Cerebellar nuclear complex (tissue), 1 donor: Measurements from ENCODE around the gene IRF4.

Experiments used
- DNase-seq, 2 experiments: peaks; one replicate each; lab custom pipeline; 2025; lab: John Stamatoyannopoulos, UW

IRF4 gene

DNA sequence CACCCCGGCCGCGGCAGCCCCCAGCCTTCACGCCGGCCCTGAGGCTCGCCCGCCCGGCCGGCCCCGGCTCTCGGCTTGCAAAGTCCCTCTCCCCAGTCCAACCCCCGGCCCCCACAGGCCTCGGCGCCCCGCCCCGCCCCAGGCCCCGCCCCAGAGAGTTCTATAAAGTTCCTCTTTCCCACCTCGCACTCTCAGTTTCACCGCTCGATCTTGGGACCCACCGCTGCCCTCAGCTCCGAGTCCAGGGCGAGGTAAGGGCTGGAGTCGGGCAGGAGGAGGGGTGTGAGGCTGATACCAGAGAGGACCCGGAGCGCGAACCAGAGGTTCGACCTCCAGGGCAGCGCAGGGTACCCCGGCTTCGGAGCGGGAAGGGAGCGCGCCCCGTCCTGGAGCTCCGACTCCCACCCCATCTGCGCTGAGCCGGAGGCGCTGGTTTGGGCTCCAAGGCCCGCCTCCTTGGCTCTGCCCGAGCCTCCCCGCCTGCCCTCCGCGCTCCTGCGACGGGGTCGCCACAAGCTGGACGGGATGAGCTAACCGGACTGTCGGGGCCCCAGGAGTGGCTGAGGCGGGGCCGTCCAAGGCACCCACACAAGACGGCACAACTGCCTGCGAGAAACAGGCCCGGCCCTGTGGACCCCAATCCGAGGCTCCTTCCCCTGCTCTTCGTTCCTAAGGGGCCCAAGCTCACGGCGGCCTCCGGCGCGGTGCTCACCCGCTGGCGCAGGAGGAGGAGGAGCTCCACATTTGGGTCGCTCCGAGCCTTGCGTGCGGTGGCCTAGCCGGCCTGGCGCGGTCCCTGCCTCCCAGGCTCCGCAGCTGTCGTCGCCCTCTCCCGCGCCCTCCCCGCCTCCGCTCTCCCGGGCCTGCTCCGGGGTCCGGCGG, at the start of gene IRF4:
TSS of gene IRF4 (plus strand) at position 194 of the 882 bp plus-strand sequence. CDS start 1,401 bp downstream, outside the sequence.
- DNase-seq: no peak

GRCh38 chr6:341914-342831, 49.4 kb upstream of the IRF4 start:
- DNase-seq: no peak

DNA sequence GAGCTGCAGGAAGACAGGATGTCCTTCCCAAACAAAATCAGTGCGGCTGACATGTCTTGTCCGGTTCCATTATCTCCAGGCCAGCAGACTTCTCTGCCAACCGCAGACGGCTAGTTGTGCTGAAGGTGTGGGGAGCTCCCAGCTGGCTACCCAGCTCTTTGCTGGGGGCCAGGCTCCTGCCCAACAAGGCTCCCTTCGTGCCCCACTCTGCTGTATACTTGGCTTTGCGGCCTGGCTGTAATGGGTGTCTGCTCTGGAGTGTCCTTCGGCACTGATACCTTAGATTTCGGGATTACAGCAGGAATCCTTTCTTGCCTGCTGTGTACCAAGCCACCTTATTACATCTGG, 48.7 kb upstream of the IRF4 start:
- no peak for DNase-seq

DNA sequence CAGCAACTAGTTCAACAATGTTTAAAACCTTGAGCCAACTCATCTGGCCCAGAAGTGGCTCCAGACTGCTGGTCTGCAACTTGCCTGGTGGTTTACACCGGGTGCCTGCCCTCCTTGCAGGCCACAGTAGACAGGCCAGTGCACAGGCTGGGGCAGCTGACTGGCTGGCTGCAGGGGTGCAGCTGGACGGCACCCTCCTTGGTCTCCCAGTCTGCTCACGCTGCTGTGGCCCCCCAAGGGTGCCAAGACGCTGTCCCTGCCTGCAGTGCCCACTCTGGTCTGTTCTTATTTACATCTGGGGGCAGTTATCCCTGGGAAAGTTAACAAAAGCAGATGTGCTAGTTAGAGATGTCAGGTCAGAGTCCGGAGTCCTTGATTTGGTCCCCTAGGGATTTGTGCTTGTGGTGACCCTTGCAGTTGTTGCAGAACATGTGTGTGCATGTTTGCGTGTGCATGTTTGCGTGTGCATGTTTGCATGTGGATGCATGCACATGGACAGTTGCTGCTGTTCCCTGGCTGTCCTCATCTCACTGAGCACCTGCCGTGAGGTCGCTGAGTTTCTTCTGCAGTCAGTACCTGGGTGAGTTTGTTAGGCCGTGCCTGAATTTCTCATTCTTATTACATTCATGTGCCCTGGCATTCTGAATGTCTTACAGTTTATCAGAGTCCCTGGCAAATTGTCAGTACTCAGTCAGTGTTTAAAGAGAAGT, 48.2 kb upstream of the IRF4 start:
- no peak for DNase-seq

- DNase-seq: no peak
These were observed 47.4 kb upstream of the IRF4 start for GRCh38 chr6:343960-344815.

GRCh38 chr6:344816-345340, 46.7 kb upstream of the IRF4 start:
- no peak for DNase-seq

- no peak for DNase-seq
These were observed 45.7 kb upstream of the IRF4 start for GRCh38 chr6:345747-346385.

DNA sequence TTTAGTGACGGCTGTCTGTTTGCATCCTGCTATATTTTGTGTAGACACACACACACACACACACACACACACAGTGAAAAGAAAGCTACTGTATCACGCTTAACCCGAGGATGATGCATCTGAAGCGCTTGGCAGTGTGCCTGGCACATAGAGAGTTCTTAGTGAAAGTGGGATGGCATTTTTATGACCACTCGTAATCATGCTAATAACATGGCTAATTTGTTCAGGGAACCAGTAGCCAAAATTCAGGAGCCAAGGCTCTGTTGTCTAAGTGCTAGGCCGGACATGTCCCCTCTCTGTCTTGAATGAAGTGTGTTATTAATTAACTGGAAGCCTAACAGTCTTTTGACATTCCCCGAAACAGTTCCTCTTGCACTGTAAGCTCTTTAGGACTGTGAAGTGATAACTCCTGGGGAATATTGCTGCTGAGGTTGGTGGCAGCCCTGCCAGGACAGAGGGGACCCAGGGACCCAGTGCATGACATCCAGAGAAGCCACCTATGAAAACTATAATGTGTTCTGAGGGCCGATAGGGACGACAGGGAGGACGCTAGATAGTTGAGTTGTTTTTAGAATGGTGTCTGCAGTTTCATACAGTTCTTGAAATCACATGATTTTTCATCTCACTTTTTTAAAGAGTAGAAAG, 45.0 kb upstream of the IRF4 start:
- DNase-seq: no peak

- DNase-seq: no peak
These were observed 44.3 kb upstream of the IRF4 start for GRCh38 chr6:347232-347631.

DNA sequence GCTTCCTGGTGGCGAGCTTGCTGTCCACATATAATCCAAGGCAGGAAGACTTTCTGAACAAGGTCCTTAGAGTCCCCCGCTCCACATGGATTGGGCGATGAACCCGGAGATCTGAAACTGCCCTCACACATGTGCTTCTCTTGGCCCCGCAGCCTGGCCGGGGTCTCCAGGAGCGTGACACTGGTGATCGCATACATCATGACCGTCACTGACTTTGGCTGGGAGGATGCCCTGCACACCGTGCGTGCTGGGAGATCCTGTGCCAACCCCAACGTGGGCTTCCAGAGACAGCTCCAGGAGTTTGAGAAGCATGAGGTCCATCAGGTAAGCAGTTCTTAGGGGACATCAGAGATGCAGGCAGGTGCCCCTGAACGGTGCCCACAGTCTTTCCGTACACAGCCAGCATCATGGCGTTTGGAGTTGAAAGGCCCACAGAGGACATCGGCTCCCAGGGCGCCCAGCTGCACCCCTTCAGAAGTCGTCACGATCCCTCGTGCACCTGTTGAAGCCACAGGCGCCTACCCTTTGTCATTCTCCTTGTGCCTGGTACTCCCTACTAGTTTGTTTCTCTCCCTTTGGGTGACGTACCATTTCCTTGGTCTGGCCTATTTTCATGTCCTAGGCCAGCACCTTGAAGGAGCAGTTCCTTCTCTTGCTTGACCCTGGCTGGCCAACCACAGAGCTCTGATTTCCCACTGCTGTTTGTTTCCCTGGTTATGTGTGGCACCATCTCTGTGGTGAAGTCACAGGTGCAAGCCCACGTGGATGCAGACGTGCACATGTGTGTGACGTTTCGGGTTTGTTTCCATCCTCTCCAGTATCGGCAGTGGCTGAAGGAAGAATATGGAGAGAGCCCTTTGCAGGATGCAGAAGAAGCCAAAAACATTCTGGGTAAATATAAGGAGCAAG, 43.3 kb upstream of the IRF4 start:
- DNase-seq: no peak

GRCh38 chr6:348860-349396, 42.6 kb upstream of the IRF4 start:
- no peak for DNase-seq

DNA sequence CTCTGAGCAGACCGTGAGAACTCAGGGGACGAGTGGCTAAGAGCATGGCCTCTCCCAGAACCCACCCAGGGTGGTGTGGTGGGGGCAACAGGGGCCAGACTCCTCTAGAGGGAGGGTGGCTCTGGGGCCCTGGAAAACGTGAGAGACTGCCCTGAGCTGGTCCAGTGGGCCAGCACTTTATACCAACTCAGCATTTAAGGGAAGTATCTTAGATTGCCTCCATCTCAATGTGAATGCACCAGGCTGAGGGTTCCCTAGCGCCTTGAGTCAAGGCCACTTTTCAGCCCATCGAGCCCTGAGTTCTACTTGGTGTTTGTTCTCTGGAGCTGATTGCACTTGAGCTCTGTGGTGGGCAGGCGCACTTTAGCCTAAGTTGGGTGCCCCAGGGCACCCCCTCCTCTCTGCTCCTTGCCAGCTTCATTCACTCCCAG, 42.0 kb upstream of the IRF4 start:
- no peak for DNase-seq

- DNase-seq: no peak
These were observed 41.2 kb upstream of the IRF4 start for GRCh38 chr6:350371-350770.

- no peak for DNase-seq
These were observed 40.3 kb upstream of the IRF4 start for GRCh38 chr6:351011-351866.

DNA sequence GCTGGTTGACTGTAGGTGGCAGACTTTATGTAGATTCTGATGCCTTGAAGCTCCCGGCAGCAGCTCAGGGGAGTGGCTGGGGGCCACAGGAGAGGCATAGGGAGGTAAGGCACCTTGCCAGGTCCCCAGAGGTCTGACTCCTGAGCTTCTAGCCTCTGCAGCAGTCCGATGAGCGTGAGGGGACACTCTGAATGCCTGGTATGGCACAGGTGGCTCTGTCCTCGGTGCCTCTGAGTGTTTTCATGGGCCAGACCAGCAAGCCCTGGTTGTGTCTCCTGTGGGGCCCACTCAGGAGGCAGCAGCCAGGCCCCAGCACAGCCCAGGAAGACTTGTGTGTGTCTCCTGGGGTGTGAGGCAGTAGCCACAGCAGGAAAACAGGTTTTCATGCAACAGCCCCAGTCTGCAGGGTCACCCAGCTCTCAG, 39.7 kb upstream of the IRF4 start:
- no peak for DNase-seq

DNA sequence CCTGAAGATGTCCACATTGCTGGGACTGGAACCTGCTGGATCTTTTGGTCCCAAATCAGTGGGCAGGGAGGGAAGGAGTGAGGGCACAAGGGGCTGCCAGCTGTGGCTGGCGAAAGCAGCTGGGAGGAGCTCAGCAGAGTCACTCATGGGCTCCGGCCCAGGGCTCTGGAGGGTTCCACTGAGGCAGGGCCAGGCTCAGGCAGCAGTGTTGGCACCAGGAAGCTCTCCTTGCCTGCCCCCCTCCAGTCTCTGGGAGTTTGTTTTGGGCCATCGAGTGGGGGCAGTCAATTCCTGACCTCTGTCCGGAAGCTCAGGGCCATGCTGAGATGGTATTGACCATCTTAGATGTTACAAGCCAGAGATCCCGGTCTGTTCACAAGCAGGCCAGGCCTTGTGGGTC, 39.1 kb upstream of the IRF4 start:
- DNase-seq: no peak

DNA sequence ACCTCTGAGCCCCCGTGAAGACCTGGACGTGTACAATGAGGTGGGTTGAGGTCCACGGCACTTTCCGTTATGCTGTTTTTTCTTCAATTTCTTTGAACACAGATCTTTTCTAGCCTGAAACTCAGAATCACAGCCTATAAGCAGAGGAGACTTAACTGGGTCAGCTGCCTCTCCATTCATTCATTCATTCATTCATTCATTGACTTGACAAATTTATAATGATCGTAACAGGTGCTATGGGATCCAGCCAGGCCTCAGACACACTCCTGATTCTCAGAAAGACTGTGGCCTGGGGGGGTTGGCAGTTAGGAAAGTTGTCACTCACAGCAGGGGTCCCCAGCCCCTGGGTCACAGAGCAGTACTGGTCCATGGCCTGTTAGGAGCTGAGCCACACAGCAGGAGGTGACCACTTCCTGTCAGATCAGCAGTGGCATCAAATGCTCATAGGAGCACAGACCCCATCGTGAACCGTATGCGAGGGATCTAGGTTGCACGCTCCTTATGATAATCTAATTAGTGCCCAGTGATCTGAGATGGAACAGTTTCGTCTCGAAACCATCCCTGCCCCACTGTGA, 38.6 kb upstream of the IRF4 start:
- no peak for DNase-seq
